Measurements from ENCODE around the gene RBM17.

GRCh38 chr10:6072215-6072934, 16.5 kb upstream of the RBM17 start:
- TF ChIP-seq POLR2A (IDR thresholded peaks at IDR 0.05; ENCODE audit: borderline replicate concordance, extremely low read depth, insufficient read depth, insufficient read length): no peak
- TF ChIP-seq, protein P1, sequence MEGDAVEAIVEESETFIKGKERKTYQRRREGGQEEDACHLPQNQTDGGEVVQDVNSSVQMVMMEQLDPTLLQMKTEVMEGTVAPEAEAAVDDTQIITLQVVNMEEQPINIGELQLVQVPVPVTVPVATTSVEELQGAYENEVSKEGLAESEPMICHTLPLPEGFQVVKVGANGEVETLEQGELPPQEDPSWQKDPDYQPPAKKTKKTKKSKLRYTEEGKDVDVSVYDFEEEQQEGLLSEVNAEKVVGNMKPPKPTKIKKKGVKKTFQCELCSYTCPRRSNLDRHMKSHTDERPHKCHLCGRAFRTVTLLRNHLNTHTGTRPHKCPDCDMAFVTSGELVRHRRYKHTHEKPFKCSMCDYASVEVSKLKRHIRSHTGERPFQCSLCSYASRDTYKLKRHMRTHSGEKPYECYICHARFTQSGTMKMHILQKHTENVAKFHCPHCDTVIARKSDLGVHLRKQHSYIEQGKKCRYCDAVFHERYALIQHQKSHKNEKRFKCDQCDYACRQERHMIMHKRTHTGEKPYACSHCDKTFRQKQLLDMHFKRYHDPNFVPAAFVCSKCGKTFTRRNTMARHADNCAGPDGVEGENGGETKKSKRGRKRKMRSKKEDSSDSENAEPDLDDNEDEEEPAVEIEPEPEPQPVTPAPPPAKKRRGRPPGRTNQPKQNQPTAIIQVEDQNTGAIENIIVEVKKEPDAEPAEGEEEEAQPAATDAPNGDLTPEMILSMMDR (IDR thresholded peaks at IDR 0.05 in 2 of 3, conservative IDR thresholded peaks at IDR 0.05 in 1 of 3; ENCODE audit: borderline replicate concordance in 1 of 3, insufficient read depth in 1 of 3, low read depth in 2 of 3, low read length in 2 of 3): no peak

Measured in HCT116 (cell line).